ENCODE measurements around the gene NXPH2.
"Not testable (repeated sequence)": the region's sequence is repeated elsewhere in the genome, so short reads cannot be mapped to it uniquely, and the experiment has no call there.

The NXPH2 gene

GRCh38 chr2:138708682-138709241 lies 71.4 kb downstream of the NXPH2 start:
- DNase-seq: no peak

DNA sequence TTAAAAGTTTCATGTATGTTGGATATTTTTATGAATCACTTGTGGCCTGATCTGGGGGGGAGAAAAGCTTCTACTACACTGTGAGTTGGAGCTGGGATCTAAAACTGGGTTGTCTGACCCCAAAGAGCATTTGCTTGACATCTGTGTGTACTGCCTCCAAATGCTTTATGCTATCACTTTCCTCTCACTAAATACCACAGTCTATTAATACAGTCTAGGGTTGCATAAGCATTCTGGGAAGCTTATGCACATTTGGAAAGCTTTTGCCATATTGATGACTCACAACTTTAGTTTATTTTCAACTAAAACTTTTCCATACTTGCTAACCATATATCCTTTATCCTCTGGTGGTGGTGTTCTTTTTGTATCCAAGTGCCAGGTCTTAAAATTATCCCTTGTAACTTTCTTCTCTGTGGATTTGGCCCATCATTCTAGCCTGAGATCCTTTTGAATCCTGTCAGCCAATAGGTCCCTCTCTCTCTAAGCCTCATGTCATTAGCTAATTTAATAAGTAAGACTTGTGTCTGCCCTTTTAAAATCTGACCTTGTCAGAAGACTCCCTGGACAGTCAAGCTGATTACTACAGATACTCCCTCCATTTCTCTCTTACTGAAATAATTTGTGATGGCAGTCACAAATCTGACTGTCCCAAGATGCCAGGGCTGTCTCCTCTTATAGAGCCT lies 72.7 kb downstream of the NXPH2 start:
- no peak for DNase-seq

GRCh38 chr2:138703242-138703641 lies 76.9 kb downstream of the NXPH2 start:
- no peak for DNase-seq

- peak; percentile 66 for DNase-seq
Measured at GRCh38 chr2:138700716-138701115, 79.5 kb downstream of the NXPH2 start.

- DNase-seq: no peak
Measured at GRCh38 chr2:138699421-138699820, 80.8 kb downstream of the NXPH2 start.

DNA sequence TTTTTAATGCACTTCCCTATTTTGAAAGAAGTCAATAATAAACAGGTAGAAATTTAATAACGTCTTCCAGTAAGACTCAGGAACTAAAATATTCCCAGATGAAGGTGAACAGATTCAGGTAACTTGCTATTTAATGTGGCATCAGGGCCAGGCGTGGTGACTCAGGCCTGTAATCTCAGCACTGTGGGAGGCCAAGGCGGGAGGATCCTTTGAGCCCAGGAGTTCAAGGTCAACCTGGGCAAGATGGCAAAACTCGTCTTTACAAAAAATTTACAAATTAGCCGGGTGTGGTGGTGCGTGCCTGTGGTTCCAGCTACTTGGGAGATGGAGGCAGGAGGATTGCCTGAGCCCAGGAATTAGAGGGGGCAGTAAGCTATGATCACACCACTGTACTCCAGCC lies 81.8 kb downstream of the NXPH2 start:
- DNase-seq: no peak

GRCh38 chr2:138691667-138692066 lies 88.5 kb downstream of the NXPH2 start:
- no peak for DNase-seq

GRCh38 chr2:138689705-138690104 lies 90.5 kb downstream of the NXPH2 start:
- peak; percentile 88 for DNase-seq

GRCh38 chr2:138682163-138682562 lies 98.0 kb downstream of the NXPH2 start:
- DNase-seq: no peak

DNA sequence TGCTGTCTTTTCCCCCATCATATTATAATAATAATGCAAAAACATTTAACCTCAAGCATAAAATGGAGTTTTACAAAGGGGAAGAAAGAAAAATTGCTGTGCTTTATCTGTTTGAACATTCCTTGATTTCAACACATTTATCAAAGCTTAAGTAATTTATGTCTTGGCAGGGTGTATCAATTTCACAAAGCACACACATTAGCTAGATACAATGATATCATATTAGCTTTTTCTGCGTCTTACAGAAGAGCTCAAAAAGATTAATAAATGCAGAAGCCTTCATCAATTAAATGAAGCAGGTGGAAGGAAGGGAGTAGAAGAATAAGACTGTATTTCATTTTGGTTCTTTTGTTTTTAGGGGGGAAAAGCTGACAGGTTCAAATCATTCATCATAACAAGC lies 103.0 kb downstream of the NXPH2 start:
- DNase-seq: no peak

GRCh38 chr2:138676619-138677021 lies 103.6 kb downstream of the NXPH2 start:
- no peak for DNase-seq

DNA sequence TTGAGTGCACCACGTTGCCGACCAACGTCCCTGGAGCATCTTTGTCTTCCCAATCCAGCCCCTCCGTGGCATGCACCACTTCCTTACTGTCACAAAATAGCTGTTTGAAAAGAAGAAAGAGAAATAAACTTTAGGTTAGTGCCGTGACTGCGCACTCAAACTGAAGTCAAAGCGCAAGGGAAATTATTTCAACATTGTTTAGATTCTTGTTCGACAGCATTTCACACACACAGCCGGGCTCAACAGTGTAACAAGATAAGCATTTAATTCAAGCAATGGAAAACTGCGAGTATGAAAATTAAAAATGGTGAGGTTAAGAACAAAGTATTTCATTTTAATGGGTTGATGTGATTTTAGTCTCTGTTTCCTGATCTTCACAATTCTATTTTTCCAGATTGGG lies 108.6 kb downstream of the NXPH2 start:
- DNase-seq: no peak

DNA sequence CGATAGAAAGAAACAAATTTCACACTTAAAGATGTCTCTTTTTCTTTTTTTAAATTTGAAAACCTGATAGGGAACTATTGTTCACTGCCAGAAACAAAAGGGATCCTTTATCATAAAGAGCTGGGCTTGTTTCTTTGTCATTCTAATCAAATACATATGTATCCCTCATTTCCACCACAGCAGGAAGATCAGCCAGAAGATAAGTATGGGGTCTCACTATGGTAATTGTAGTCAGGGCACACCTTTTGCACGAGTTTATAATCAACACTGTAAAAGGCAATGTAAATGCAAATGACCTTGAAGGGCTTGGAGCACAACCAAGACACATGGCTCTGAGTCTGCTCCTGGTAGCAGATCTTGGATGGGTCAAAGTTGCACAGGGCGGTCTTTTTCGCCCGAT lies 109.5 kb downstream of the NXPH2 start:
- DNase-seq: no peak

DNA sequence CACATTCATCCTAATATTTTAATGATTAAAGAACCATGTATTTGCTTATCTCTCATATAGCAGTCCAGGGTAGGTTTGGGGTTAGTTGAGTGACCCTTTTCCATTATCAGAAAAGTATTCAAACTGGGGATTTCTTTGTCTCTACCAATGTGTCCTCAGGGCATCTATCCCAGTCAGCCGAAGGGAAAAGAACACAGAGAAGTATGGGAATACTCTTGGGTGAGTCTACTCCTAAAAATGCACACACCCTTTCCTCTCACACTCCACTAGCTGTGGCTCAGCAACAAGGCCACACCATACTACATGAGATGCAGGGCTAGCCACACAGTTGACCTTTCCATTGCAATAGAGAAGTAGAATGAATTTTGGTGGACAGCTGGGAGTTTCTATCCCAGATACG lies 114.3 kb downstream of the NXPH2 start:
- no peak for DNase-seq

GRCh38 chr2:138658187-138658894 lies 121.8 kb downstream of the NXPH2 start:
- no peak for DNase-seq

- DNase-seq: peak; percentile 75
Measured at GRCh38 chr2:138654146-138654545, 126.0 kb downstream of the NXPH2 start.

DNA sequence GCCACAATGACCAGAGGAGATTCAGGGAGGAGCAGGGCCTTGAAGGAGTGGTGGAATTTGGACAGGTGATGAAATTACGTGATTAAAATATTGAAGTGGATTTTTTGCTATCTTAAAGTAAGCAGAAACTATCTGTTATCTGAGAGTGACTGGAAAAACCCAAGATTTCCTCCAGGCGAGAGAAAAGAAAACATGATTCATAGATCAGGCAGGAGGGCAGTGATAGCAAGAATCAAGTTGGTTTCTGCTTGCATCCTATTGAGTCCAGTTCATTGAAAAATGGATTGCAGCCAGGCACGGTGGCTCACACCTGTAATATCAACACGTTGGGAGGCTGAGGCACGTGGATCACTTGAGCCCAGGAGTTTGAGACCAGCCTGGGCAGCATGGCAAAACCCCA lies 127.8 kb downstream of the NXPH2 start:
- DNase-seq: peak; percentile 3

- DNase-seq: no peak
Measured at GRCh38 chr2:138649571-138649970, 130.6 kb downstream of the NXPH2 start.

DNA sequence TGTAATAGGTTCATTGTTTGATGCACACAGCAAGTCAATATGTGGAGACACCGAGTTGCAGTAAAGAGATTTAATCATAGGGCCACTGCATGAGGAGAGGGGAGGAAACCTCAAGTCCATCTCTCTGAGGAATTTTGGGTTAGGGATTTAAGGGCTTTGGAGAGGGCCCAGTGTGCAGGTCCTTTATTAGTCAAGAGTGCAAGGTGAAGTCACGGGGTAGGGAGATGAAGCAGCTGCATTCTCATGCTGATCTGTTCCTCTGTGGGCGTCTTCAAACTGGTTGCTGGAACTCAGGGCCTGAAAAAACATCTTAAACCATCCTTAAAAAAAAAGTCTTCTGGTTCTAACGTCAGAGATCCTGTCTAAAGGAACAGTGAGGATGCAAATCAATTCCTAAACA lies 131.6 kb downstream of the NXPH2 start:
- no peak for DNase-seq

DNA sequence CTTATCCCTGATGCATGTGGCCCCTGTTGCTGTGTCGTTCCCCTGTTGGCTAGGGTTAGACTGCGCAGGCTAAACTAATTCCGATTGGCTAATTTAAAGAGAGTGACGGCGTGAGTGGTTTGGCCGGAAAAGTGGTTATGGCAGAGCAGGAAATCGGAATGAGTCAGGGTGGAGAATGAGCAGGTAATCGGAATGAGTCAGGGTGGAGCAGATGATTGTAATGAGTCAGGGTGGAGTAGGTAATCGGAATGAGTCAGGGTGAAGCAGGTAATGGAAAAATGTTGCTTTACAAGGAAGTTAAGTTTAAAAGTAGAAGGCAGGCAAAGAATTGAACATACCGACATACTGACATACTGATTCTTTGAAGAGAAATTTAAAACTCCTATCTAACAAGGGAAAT lies 135.4 kb downstream of the NXPH2 start:
- DNase-seq: not testable (repeated sequence)

- no peak for DNase-seq
Measured at GRCh38 chr2:138640921-138641676, 139.1 kb downstream of the NXPH2 start.

- no peak for DNase-seq
Measured at GRCh38 chr2:138637686-138638085, 142.5 kb downstream of the NXPH2 start.

DNA sequence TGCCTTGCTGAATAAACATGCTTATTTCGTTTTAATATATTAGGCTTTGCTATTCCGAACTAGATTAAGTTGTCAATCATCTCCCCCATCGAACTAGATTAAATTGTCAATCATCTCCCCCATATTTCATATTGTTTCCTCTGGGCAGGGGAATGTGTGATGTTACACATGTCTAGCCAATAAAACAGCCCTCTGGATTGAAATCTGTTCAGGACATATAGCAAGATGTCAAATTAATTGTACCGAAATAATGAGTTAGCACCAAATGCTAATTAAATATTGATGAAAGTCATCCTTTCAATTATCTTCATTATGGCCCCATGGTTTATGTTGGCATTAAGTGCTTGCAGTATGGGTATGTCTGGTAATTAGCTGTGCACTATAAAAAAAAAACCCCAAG lies 143.1 kb downstream of the NXPH2 start:
- no peak for DNase-seq

DNA sequence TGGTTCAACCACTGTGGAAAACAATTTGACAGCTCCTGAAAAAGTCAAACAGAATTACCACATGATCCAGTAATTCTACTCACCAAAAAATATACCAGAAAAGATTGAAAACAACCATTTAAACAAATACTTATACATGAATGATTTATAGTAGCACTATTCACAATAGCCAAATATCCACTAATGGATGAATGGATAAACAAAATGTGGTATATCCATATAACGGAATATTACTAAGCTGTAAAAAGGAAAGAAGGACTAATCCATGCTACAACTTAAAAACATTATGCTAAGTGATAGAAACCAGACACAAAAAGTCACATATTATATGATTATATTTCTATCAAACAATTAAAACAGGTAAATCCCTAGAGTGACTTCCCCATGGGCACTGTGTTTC lies 147.1 kb downstream of the NXPH2 start:
- DNase-seq: no peak
